ENCODE measurements around the gene DSG3.
"Not testable (repeated sequence)": the region's sequence is repeated elsewhere in the genome, so short reads cannot be mapped to it uniquely, and the experiment has no call there.

Gene DSG3

GRCh38 chr18:31493941-31494340 lies 46.4 kb downstream of the DSG3 start:
- no peaks in the 10 kb centered on the region for H4K20me1 ChIP-seq (ENCODE audit: insufficient read depth, low read length, poor library complexity, severe bottlenecking)
- no peaks in the 10 kb centered on the region for H3K36me3 ChIP-seq (ENCODE audit: insufficient read depth, low read length)
- H3K27me3 ChIP-seq (ENCODE audit: insufficient read depth, low read length, poor library complexity, severe bottlenecking), result no peaks in the 10 kb centered on the region
- no peaks in the 10 kb centered on the region for H3K79me2 ChIP-seq (ENCODE audit: insufficient read depth, low read length)
- no peaks in the 10 kb centered on the region for H3K9me2 ChIP-seq (replicated peaks; ENCODE audit: low read depth, low read length)
- H3K4me2 ChIP-seq (ENCODE audit: low read depth, low read length, poor library complexity, severe bottlenecking), result no peak overlapping the region
- H3F3A ChIP-seq (ENCODE audit: low read depth), result no peaks in the 10 kb centered on the region
- no peaks in the 10 kb centered on the region for H3K4me1 ChIP-seq (ENCODE audit: insufficient read depth, low read length, poor library complexity, severe bottlenecking)
- no peaks in the 10 kb centered on the region for H3K9me3 ChIP-seq (ENCODE audit: insufficient read depth, low read depth, low read length)
- no peak overlapping the region for H2AFZ ChIP-seq (ENCODE audit: low read length)
- H3K4me3 ChIP-seq (ENCODE audit: low read length, poor library complexity, severe bottlenecking), result no peak overlapping the region
- TF ChIP-seq EZH2phosphoT487 (IDR thresholded peaks at IDR 0.05; ENCODE audit: borderline replicate concordance) (no peak), CTCF (conservative IDR thresholded peaks at IDR 0.05; ENCODE audit: low read length) (no peak)
- H3K9ac ChIP-seq (ENCODE audit: low read depth, low read length, poor library complexity, severe bottlenecking), result no peak overlapping the region

GRCh38 chr18:31494705-31495244 lies 47.2 kb downstream of the DSG3 start:
- not testable (repeated sequence) for H3F3A ChIP-seq (ENCODE audit: low read depth); H3K9me3 ChIP-seq (ENCODE audit: insufficient read depth, low read depth, low read length); H3K9me2 ChIP-seq (replicated peaks; ENCODE audit: low read depth, low read length); H3K4me1 ChIP-seq (ENCODE audit: insufficient read depth, low read length, poor library complexity, severe bottlenecking); H3K4me3 ChIP-seq (ENCODE audit: low read length, poor library complexity, severe bottlenecking); H2AFZ ChIP-seq (ENCODE audit: low read length); H4K20me1 ChIP-seq (ENCODE audit: insufficient read depth, low read length, poor library complexity, severe bottlenecking); H3K27me3 ChIP-seq (ENCODE audit: insufficient read depth, low read length, poor library complexity, severe bottlenecking); H3K9ac ChIP-seq (ENCODE audit: low read depth, low read length, poor library complexity, severe bottlenecking); H3K4me2 ChIP-seq (ENCODE audit: low read depth, low read length, poor library complexity, severe bottlenecking); H3K36me3 ChIP-seq (ENCODE audit: insufficient read depth, low read length); H3K79me2 ChIP-seq (ENCODE audit: insufficient read depth, low read length)

- Histone ChIP-seq H3K9ac (ENCODE audit: low read depth, low read length, poor library complexity, severe bottlenecking) (no peak overlapping the region), H3K4me2 (ENCODE audit: low read depth, low read length, poor library complexity, severe bottlenecking) (no peak overlapping the region), H3K4me3 (ENCODE audit: low read length, poor library complexity, severe bottlenecking) (no peak overlapping the region), H3K9me3 (ENCODE audit: insufficient read depth, low read depth, low read length) (no peaks in the 10 kb centered on the region), H4K20me1 (ENCODE audit: insufficient read depth, low read length, poor library complexity, severe bottlenecking) (no peaks in the 10 kb centered on the region), H3K36me3 (ENCODE audit: insufficient read depth, low read length) (no peaks in the 10 kb centered on the region), H3K79me2 (ENCODE audit: insufficient read depth, low read length) (no peaks in the 10 kb centered on the region), H3K27me3 (ENCODE audit: insufficient read depth, low read length, poor library complexity, severe bottlenecking) (no peaks in the 10 kb centered on the region), H3K4me1 (ENCODE audit: insufficient read depth, low read length, poor library complexity, severe bottlenecking) (no peaks in the 10 kb centered on the region), H3F3A (ENCODE audit: low read depth) (no peaks in the 10 kb centered on the region), H2AFZ (ENCODE audit: low read length) (no peak overlapping the region), H3K9me2 (replicated peaks; ENCODE audit: low read depth, low read length) (no peaks in the 10 kb centered on the region)
- no peak for TF ChIP-seq CTCF (conservative IDR thresholded peaks at IDR 0.05; ENCODE audit: low read length)
- TF ChIP-seq EZH2phosphoT487 (IDR thresholded peaks at IDR 0.05; ENCODE audit: borderline replicate concordance), result no peak
These were observed 49.9 kb downstream of the DSG3 start for GRCh38 chr18:31497404-31497835.

GRCh38 chr18:31497836-31498573 lies 50.5 kb downstream of the DSG3 start, which contains the start of gene DSG2:
Gene DSG2 (plus strand): TSS chr18:31498177. CDS start chr18:31498252, 75 bp downstream.
- Histone ChIP-seq H3K79me2 (ENCODE audit: insufficient read depth, low read length) (no peaks in the 10 kb centered on the region), H3K27me3 (ENCODE audit: insufficient read depth, low read length, poor library complexity, severe bottlenecking) (no peaks in the 10 kb centered on the region), H3K36me3 (ENCODE audit: insufficient read depth, low read length) (no peaks in the 10 kb centered on the region), H3K4me1 (ENCODE audit: insufficient read depth, low read length, poor library complexity, severe bottlenecking) (no peaks in the 10 kb centered on the region), H3K9me3 (ENCODE audit: insufficient read depth, low read depth, low read length) (no peaks in the 10 kb centered on the region), H3K9ac (ENCODE audit: low read depth, low read length, poor library complexity, severe bottlenecking) (no peak within 1 kb of the TSS), H3F3A (ENCODE audit: low read depth) (no peaks in the 10 kb centered on the region), H3K9me2 (replicated peaks; ENCODE audit: low read depth, low read length) (no peaks in the 10 kb centered on the region), H2AFZ (ENCODE audit: low read length) (no peak within 1 kb of the TSS), H4K20me1 (ENCODE audit: insufficient read depth, low read length, poor library complexity, severe bottlenecking) (no peaks in the 10 kb centered on the region), H3K4me2 (ENCODE audit: low read depth, low read length, poor library complexity, severe bottlenecking) (no peak within 1 kb of the TSS), H3K4me3 (ENCODE audit: low read length, poor library complexity, severe bottlenecking) (no peak within 1 kb of the TSS)
- TF ChIP-seq CTCF (conservative IDR thresholded peaks at IDR 0.05; ENCODE audit: low read length) (no peak), EZH2phosphoT487 (IDR thresholded peaks at IDR 0.05; ENCODE audit: borderline replicate concordance) (no peak)

Data from Loucy (cell line).